Measurements from ENCODE around the gene PSMG4.

The PSMG4 gene

DNA sequence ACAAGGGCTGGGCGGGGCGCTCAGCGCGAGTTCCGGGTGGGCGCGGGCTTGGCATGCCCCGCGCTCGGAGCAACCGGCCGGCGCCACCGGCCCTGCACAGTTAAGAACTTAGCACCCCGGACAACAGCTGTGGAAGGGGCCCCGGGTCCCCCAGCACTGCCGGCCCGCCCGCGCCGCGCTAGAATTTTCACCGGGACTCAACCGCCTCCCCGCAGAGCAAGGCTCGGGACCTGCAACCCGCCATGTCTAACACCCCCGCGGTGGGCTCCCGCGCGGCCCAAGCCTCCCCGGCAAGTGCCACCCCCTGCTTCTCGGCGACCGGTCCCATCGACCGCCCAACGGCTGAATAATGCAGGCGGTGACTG, 5.2 kb upstream of the PSMG4 start:
- no peak for TF ChIP-seq EZH2 (optimal IDR thresholded peaks at IDR 0.05; ENCODE audit: low read depth, low read length)
- no peak overlapping the region for H3K4me3 ChIP-seq (ENCODE audit: low read length)
- H3K4me1 ChIP-seq (ENCODE audit: low read length), result 0 out of 2 replicates have a peak, but pooled peaks cover 3% of the 10 kb centered on the region
- H3K27ac ChIP-seq (ENCODE audit: low read length), result no peak overlapping the region
- no peaks in the 10 kb centered on the region for H3K79me2 ChIP-seq (ENCODE audit: low read length)
- no peak overlapping the region for H3K4me2 ChIP-seq (ENCODE audit: low read depth, low read length)
- no peaks in the 10 kb centered on the region for H3F3A ChIP-seq (ENCODE audit: insufficient read depth, low read length)
- H2AFZ ChIP-seq (ENCODE audit: low read length), result no peak overlapping the region
- H4K20me1 ChIP-seq (ENCODE audit: insufficient read depth, low read length), result no peaks in the 10 kb centered on the region
- H3K27me3 ChIP-seq (replicated peaks; ENCODE audit: insufficient read depth, low read length), result peaks cover 6% of the 10 kb centered on the region; the same call in 1 of the 2 replicates
- no peak for DNase-seq
- H3K9me3 ChIP-seq (replicated peaks; ENCODE audit: insufficient read depth, low read length), result no peaks in the 10 kb centered on the region
- H3K36me3 ChIP-seq (replicated peaks; ENCODE audit: insufficient read depth, low read length), result no peaks in the 10 kb centered on the region
- H3K9ac ChIP-seq (ENCODE audit: low read length), result no peak overlapping the region
- no peaks in the 10 kb centered on the region for H3K9me2 ChIP-seq (replicated peaks; ENCODE audit: insufficient read depth, low read length)

DNA sequence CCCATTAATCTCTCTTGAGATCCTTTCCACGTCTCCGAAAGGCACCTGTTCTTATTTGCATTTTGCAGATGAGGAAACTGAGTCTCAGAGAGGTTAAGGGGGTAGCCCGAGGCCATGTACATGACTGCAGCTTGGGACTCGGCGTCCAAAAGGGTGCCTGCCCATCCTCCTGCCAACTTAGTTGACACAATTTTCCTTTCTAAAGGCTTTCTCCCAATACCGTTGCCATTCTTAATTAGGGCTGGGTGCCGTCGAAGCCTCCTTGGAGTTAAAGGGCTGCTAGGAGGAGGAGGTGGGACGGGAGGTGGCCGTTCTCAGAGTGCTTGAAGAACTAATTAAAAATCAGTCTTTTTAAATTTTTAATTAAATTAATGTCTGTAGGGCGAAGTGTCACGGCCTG, 546 bp upstream of the PSMG4 start:
- Histone ChIP-seq H3K4me2 (ENCODE audit: low read depth, low read length) (peak overlapping the region; percentile 53), H3K27me3 (replicated peaks; ENCODE audit: insufficient read depth, low read length) (peaks cover 6% of the 10 kb centered on the region; the same call in 1 of the 2 replicates), H3K9me2 (replicated peaks; ENCODE audit: insufficient read depth, low read length) (no peaks in the 10 kb centered on the region), H3K9me3 (replicated peaks; ENCODE audit: insufficient read depth, low read length) (no peaks in the 10 kb centered on the region), H3K79me2 (ENCODE audit: low read length) (peaks cover 42% of the 10 kb centered on the region), H2AFZ (ENCODE audit: low read length) (no peak overlapping the region), H3K27ac (ENCODE audit: low read length) (no peak overlapping the region), H4K20me1 (ENCODE audit: insufficient read depth, low read length) (peaks cover 5% of the 10 kb centered on the region; the same call in 1 of the 2 replicates), H3F3A (ENCODE audit: insufficient read depth, low read length) (no peaks in the 10 kb centered on the region), H3K9ac (ENCODE audit: low read length) (no peak overlapping the region), H3K4me1 (ENCODE audit: low read length) (0 out of 2 replicates have a peak, but pooled peaks cover 9% of the 10 kb centered on the region), H3K36me3 (replicated peaks; ENCODE audit: insufficient read depth, low read length) (no peaks in the 10 kb centered on the region), H3K4me3 (ENCODE audit: low read length) (peak overlapping the region; percentile 86; the same call in 1 of the 2 replicates)
- DNase-seq, result no peak
- TF ChIP-seq CTCF (IDR thresholded peaks at IDR 0.05; ENCODE audit: low read length) (no peak), EZH2 (optimal IDR thresholded peaks at IDR 0.05; ENCODE audit: low read depth, low read length) (no peak), EZH2phosphoT487 (IDR thresholded peaks at IDR 0.05; ENCODE audit: low read length) (no peak)

GRCh38 chr6:3259491-3259958, 778 bp downstream of the PSMG4 start:
- Histone ChIP-seq H3K79me2 (ENCODE audit: low read length) (peaks cover 55% of the 10 kb centered on the region), H3K4me3 (ENCODE audit: low read length) (peak overlapping the region; percentile 86), H3K9me2 (replicated peaks; ENCODE audit: insufficient read depth, low read length) (no peaks in the 10 kb centered on the region), H3K4me2 (ENCODE audit: low read depth, low read length) (peak overlapping the region; percentile 90), H3K4me1 (ENCODE audit: low read length) (0 out of 2 replicates have a peak, but pooled peaks cover 9% of the 10 kb centered on the region), H2AFZ (ENCODE audit: low read length) (peak overlapping the region; percentile 53), H3K36me3 (replicated peaks; ENCODE audit: insufficient read depth, low read length) (peaks cover 5% of the 10 kb centered on the region; the same call in 1 of the 2 replicates), H3F3A (ENCODE audit: insufficient read depth, low read length) (no peaks in the 10 kb centered on the region), H4K20me1 (ENCODE audit: insufficient read depth, low read length) (peaks cover 5% of the 10 kb centered on the region; the same call in 1 of the 2 replicates), H3K9ac (ENCODE audit: low read length) (peak overlapping the region; percentile 67), H3K27me3 (replicated peaks; ENCODE audit: insufficient read depth, low read length) (peaks cover 6% of the 10 kb centered on the region; the same call in 1 of the 2 replicates), H3K27ac (ENCODE audit: low read length) (peak overlapping the region; percentile 41; the same call in 1 of the 2 replicates), H3K9me3 (replicated peaks; ENCODE audit: insufficient read depth, low read length) (no peaks in the 10 kb centered on the region)
- TF ChIP-seq EZH2 (optimal IDR thresholded peaks at IDR 0.05; ENCODE audit: low read depth, low read length) (no peak), CTCF (IDR thresholded peaks at IDR 0.05; ENCODE audit: low read length) (peak; percentile 20; the same call in 1 of the 2 replicates)
- DNase-seq, result peak; percentile 35

GRCh38 chr6:3260296-3260695, 1.5 kb downstream of the PSMG4 start:
- Histone ChIP-seq H3K9me3 (replicated peaks; ENCODE audit: insufficient read depth, low read length) (no peaks in the 10 kb centered on the region), H3K4me3 (ENCODE audit: low read length) (no peak overlapping the region), H3F3A (ENCODE audit: insufficient read depth, low read length) (no peaks in the 10 kb centered on the region), H2AFZ (ENCODE audit: low read length) (no peak overlapping the region), H3K9me2 (replicated peaks; ENCODE audit: insufficient read depth, low read length) (no peaks in the 10 kb centered on the region), H3K27ac (ENCODE audit: low read length) (no peak overlapping the region), H3K79me2 (ENCODE audit: low read length) (peaks cover 63% of the 10 kb centered on the region), H4K20me1 (ENCODE audit: insufficient read depth, low read length) (peaks cover 5% of the 10 kb centered on the region; the same call in 1 of the 2 replicates), H3K4me1 (ENCODE audit: low read length) (0 out of 2 replicates have a peak, but pooled peaks cover 9% of the 10 kb centered on the region), H3K9ac (ENCODE audit: low read length) (no peak overlapping the region), H3K27me3 (replicated peaks; ENCODE audit: insufficient read depth, low read length) (peaks cover 6% of the 10 kb centered on the region; the same call in 1 of the 2 replicates), H3K4me2 (ENCODE audit: low read depth, low read length) (peak overlapping the region; percentile 37; the same call in 1 of the 2 replicates), H3K36me3 (replicated peaks; ENCODE audit: insufficient read depth, low read length) (peaks cover 8% of the 10 kb centered on the region; the same call in 1 of the 2 replicates)
- TF ChIP-seq CTCF (IDR thresholded peaks at IDR 0.05; ENCODE audit: low read length), result no peak
- TF ChIP-seq EZH2 (optimal IDR thresholded peaks at IDR 0.05; ENCODE audit: low read depth, low read length), result no peak
- TF ChIP-seq EZH2phosphoT487 (IDR thresholded peaks at IDR 0.05; ENCODE audit: low read length), result no peak
- no peak for DNase-seq

Measured in MM.1S (cell line).